Right ventricle myocardium inferior (tissue), 1 donor: ENCODE measurements around the gene SYCP2L. TPM values are rescaled to one million over a fixed set of nuclear protein-coding genes. Genes with fewer than 3 reads are reported as not detected.
"Not testable (repeated sequence)": the region's sequence is repeated elsewhere in the genome, so short reads cannot be mapped to it uniquely, and the experiment has no call there.

Source experiments
- ATAC-seq: fragments of 200-7000 bp; cut with Tn5 transposase; one replicate; pipeline ENCODE4 v1.9.1; 2020; ENCODE audit warnings: mild to moderate bottlenecking, moderate library complexity
- DNase-seq: peaks from one replicate; pipeline ENCODE4 v3.0.0; 2021; ENCODE audit errors: missing footprints
- intact Hi-C: fragments of 100-400 bp; cut with DNase I; formaldehyde crosslinking; loops from one replicate; pipeline ENCODE4 v1.11.0; 2022
- total RNA-seq: library from RNA; stranded (reverse); fragmentation: NEBNext Ultra II Directional; extraction: Animal tissue kit (Norgen Biotek cat#: 25700); gene quantifications from one replicate; pipeline ENCODE4 v1.2.1, GENCODE V29; 2021
- donor health status: DM: no; HTN: yes; CAD: no; lungs with severe emphysema.

The SYCP2L gene
- total RNA-seq, 1 donor from 2014 or later: 0.92 TPM

DNA sequence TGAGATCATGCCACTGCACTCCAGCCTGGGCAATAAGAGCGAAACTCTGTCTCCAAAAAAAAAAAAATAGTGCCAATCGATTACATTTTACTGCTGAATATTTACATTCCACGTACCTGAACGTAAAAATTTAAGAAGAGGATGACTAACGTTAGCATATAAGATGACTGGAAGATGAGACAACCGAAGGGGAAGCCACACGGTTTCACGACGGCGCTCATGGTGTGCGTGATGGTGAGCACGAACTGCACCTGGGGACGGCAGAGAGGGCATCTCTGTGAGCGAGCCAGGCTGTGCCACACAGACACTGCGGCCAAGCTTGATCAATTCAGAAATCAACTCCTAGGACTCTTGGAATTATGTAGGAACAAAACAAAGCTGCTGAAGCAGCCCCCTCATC, 102.7 kb downstream of the SYCP2L start:
- ATAC-seq (no peak), DNase-seq (no peak)
- intact Hi-C loops: no loop called here

DNA sequence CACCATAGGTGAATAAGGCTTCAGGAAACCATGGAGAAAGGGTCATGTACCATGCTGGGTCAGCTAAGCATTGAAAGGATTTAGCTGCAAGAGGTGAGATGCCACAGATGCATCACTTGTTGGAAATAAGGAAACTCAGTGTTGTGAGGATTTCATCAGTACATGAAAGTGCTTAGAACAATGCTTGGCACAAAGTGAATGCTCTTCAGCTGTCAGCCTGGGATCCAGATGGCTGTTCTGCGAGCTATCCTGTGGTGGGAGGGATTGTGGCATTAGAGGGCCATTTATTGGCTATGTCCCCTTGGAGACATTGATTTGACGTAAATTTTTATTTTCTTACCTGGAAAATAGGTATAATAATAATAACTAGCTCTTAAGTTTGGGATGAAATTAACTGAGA, 104.3 kb downstream of the SYCP2L start:
- ATAC-seq (no peak), DNase-seq (no peak)
- intact Hi-C loops: no loop called here

DNA sequence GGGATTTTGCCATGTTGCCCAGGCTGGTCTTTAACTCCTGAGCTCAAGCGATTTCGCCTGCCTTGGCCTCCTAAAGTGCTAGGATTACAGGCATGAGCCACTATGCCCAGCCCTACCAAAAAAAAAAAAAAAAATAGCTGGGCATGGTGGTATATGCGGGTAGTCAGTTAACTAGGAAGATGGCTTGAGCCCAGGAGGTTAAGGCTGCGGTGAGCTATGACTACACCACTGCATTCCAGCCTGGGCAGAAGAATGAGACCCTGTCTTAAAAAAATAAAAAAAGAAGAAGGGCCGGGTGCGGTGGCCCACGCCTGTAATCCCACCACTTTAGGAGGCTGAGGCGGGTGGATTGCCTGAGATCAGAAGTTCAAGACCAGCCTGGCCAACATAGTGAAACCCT, 107.0 kb downstream of the SYCP2L start:
- no peak for ATAC-seq
- DNase-seq: no peak
- intact Hi-C loops: no loop called here

DNA sequence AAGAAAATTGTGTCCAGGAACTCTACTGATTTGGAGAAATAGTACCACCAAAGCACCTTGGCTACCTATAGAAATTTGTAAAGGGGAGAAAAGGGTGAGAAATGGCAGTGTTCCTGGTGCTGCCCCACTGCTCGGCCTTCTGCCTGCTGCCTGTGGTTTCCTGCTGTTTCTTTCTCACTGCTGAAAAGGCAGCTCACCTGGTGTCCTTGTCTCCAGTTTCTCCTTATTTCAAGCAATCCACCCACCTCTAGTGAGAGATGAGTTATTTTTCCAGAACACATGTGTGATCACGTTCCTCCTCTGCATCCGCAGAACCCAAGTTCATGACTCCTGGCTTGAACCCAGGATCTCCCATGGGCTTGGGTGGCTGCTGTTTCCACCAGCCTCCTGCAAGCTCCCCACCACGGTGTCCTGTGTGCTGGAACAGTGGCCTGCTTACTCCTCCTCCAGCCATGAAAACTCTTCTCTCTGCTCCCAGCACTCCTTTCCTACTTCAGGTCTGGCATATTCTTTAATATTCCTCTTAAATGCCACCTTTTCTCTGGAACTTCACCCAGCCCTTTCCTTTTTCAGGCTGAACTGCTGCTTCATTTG, 108.4 kb downstream of the SYCP2L start:
- intact Hi-C loops: no loop called here
- no peak for DNase-seq
- peak; percentile 63 for ATAC-seq

DNA sequence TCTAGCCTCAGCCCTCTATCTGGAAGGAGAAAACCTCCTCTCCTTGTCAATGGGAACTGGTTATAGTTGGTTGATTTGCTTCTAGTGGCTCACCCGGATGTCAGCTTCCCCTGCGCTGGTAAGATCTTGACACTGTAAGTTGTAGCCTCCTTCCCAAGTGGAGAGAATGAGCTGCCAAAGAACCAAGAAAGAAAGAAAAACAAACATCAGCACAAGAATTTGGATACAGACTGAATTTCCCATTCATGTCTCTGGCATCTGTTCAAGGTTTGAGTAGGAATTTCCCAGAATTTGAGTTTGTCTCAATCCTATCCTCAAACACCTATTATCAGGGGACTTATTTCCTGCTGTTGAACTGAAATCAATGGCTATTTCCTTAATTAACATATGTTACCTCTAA, 113.1 kb downstream of the SYCP2L start:
- intact Hi-C loops: loop anchor here (5.0 kb wide), 1 partner anchor 42 kb away; the partner anchor contains the start of gene ELOVL2
- DNase-seq (no peak), ATAC-seq (peak; percentile 81)

DNA sequence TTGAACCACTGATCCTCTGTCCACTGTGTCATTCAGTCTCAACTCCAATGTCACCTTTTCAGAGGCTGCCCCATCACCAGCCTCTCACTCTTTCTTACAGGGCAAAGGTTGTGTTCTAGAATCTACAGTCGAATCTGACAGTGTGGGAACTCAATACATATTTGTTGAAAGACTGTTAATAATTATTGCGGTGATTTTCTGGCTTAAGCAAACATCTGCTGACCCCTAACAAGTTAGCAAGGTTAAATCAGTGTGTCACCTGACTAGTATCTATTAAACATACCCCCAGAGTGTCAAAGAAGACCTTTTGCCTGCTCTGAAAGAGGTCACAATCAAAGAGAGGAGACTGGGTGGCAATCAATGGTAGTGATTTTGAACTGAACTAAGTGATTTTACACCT, 115.3 kb downstream of the SYCP2L start:
- DNase-seq (no peak), ATAC-seq (no peak)
- intact Hi-C loops: loop anchor here (5.0 kb wide), 1 partner anchor 40 kb away; the partner anchor contains the start of gene ELOVL2

DNA sequence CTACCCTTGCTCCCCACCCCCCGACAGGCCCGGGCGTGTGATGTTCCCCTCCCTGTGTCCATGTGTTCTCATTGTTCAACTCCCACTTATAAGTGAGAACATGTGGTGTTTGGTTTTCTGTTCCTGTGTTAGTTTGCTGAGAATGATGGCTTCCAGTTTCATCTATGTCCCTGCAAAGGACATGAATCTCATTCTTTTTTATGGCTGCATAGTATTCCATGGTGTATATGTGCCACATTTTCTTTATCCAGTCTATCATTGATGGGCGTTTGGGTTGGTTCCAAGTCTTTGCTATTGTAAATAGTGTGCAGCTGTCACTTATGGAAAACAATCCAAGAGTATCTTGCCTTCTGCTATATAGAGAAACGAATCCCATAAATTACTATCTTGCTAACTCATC, 116.4 kb downstream of the SYCP2L start:
- not testable (repeated sequence) for DNase-seq, ATAC-seq
- intact Hi-C loops: loop anchor here (5.0 kb wide), 1 partner anchor 39 kb away; the partner anchor contains the start of gene ELOVL2

DNA sequence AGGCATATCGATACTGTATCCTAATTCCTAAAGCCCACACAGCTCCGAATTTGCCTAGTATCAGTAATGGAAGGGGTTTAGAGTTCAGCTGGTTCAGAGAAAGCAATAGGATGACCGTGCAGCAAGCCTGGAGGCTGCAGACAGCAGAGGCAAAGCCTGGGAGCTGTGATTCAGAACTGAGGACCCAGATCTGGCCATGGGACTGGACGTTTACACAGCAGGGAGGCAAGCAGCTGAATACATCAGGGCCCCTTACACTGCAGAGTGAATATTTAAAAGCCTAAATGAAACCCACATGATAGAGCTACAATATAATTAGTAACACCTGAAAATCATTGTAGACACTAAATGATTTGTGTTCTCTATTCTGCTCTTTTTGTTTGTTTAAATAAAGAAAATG, 119.2 kb downstream of the SYCP2L start:
- ATAC-seq (no peak), DNase-seq (no peak)
- intact Hi-C loops: no loop called here

DNA sequence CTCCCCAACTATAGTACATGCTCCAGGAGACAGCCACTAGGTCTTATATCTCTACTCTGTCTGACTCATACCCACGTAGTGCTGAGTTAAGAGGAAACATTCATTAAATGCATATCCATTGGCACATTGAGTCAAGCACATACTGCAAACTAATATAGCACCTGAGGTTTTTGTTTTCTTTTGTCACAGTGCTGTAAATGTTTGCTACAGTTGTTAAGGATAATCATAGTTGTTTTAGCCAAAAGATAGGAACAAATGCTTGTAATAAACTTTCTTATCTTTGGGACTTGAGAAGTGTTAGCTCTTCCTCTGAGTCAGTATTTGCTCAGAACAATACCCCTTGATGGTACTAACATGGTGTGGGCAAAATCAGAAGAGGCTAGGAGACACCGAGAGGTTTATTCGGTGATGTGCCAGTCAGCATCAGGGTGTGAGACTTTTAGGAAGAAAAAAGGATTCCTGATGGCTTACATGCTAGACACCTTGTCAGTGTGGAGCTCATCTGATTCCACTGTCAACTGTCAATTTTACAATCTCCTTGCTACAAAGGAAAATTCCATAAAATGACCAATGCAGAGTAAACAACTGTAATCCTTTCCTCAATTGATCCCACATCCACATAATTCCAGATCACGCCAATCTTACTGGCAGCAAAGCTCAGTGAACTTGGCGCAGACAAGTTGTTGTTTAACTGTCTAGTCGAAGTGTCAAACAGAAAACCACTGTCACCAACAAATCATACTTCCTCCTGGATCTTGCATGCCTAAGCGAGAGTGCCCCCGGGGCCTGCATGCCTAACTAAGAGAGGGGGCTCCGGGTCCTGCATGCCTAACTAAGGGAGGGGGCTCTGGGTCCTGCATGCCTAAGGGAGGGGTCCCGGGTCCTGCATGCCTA, 121.1 kb downstream of the SYCP2L start:
- intact Hi-C loops: no loop called here
- DNase-seq (no peak), ATAC-seq (no peak)

DNA sequence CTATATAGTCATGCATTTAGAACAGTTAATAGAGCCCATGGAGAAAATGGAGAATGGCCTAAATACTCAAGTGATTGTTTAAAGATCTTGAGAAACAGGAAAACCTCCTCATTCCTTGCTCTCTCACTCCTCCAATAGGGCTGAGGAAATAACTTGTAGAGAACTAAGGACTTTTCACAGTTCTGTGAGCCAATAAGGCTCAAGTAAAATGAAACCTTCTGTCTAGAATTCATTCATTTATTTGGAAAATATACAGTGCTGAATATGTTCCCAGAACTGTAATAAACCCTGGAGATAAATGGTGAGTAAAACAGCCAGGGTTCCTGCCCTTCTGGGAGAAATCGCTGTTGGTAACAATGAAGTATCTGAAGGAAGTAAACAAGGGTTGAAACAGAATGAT, 122.0 kb downstream of the SYCP2L start:
- ATAC-seq: peak; percentile 21
- intact Hi-C loops: no loop called here
- no peak for DNase-seq

DNA sequence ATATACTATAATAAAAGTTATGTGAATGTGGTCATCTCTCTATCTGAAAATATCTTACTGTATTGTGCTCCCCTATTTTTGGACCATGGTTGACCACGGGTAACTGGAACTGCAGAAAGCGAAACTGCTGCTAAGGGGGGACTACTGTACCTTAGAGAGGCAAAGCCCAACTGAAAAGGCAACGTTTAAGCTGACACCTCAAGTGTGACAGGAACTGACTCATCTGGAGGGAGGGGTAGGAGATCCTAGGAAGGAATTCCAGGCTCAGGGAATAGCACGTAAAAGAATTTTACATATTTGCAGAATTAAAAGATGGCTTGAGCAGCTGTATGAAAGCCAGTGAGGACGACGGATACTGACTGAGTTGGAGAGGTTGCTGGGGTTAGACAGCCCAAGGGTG, 122.5 kb downstream of the SYCP2L start:
- ATAC-seq (no peak), DNase-seq (no peak)
- intact Hi-C loops: no loop called here

DNA sequence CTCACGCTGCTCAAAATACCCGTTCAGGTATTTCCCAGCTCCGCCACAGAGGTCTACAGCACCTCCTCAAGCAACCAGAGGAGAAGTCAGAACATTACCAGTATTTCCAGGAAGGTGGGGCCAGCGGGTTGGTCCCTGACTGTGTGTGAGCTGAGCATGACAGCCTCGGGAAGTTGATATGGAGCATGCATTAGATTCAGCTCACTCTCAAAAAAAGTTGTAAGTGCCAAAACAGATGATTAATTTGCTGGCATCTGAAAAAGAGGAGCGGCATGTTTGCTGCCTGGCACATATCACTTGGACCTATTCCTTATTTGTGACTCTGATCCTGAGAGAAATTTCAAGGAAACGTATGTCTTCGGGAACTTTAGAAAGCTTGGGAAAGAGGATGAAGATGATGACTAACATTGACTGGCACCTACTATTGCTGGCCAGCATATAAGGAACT, 125.0 kb downstream of the SYCP2L start:
- peak; percentile 54 for ATAC-seq
- DNase-seq: no peak
- intact Hi-C loops: no loop called here

DNA sequence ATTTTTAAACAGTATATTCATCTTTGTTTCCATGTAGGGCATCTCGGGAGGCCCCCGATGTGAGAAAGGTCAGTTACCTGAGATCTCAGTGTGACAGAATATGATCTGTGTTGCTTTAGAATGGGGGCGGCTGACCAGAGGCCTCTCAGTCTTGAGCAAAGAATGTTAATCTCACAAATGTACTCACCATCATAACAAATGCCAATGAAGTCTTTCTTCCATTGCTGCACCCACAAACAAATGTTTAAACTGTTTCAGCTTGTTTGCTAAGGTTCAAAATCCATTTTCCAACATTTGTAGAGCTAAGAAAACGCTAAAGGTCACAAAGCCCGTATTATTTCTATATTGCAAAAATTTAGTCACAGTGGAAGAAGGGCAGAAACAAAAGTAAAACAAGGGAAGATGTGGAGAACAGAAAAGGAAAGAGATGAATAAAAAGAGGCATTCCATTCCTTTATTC, 125.5 kb downstream of the SYCP2L start:
- ATAC-seq (no peak), DNase-seq (no peak)
- intact Hi-C loops: no loop called here

DNA sequence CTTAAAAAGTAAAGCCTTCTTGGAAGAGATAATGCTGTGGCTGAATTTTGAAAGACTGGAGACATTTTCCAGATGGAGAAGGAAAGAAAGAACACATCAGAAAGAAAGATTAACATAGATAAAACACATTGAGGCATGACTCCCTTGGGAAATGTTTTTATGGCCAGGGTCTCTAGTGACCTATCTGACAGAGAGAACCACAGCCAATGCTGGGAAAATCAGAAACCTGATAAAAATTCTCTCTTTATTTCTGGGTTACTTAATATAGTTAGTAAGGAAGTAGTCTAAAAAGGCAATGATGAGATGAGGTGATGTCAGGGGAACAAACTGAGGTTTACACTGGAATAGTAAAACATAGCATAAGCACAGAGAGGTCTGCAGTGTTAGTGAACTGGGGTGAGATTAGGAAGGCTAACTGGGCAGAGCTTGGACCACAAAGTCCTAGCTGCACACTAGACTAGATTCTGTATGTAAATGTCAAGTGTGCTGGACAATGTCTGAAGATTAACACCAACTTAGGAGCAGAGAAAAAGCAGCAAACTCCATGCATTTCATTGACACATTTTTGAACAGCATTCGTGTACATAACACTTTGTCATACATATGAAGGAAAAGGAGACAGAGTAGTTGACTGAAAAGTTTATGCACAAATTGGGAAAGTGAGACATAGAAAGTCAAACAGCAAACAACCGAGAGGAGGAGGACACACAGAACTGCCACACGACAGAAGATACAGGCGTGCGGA, 126.3 kb downstream of the SYCP2L start:
- ATAC-seq (peak; percentile 27), DNase-seq (no peak)
- intact Hi-C loops: no loop called here

DNA sequence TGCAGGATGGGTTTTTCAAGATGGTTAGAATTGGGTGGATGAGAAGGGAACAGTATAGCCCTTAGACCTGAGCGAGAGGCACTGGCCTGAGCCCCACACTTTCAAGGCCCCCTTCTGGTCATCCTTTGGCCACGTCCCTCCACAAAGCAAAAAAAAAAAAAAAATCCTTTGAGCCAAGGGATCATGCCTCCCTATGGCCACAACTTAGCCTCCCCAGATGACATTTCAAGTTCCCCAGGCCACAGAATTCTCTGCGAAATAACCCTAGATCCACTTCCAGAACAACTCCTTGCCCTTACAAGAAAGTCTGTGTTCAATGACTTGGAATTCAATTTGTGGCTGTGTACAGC, 126.8 kb downstream of the SYCP2L start:
- no peak for DNase-seq
- intact Hi-C loops: no loop called here
- ATAC-seq: no peak

DNA sequence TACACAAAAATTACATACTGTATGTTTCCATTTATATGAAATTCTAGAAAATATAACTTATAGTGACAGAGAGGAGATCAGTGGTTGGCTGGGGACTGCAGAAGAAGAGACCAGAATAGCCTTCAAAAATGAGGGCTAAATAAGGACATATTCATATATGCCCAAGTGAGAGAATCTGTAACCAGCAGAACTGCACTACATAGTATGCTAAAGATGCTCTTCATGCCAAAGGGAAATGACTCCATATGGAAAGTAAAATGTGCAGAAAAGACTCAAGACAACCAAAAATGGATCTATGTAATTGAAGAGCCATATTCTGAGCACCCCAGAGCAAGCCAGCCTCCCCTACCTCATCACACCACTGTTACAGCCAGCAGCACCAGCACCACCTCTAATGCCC, 128.2 kb downstream of the SYCP2L start:
- DNase-seq (no peak), ATAC-seq (no peak)
- intact Hi-C loops: no loop called here

DNA sequence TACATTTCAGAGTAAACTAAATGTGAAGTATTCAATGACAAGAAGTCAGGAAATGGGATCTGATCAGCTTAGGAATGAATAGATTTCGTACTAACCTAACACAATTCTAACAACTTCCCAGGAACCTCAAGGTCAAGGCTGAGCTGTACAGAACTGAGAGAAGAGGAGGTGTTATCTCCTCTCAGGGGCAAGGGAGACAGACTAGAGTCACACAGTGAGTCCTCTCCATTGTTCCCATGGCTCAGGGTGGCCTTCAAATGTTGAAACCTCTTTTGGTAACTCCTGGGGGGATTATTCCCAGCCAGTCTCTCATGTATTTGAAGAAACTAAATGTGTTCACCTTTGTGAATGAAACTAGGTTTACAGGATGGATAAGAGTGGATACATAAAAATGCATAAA, 129.6 kb downstream of the SYCP2L start:
- intact Hi-C loops: no loop called here
- DNase-seq (no peak), ATAC-seq (no peak)

DNA sequence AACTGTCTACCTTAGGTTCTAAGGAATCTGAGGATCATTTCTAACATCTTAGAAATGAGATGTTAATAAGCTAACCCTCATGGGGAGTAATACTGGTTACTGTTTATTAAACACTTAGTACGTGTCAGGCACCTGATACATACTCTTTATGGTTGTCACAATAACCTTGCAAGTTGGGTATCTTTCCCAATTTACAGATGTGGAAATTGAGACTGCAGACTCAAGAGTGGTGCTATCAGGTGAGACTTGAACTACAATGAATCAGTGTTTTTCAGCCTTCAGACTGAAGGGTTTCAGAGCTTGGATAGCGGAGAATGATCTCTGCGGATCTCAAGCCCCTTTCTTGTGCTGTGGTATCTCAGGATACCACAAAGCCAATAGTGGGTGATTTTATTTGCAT, 130.2 kb downstream of the SYCP2L start:
- intact Hi-C loops: no loop called here
- ATAC-seq (no peak), DNase-seq (no peak)

DNA sequence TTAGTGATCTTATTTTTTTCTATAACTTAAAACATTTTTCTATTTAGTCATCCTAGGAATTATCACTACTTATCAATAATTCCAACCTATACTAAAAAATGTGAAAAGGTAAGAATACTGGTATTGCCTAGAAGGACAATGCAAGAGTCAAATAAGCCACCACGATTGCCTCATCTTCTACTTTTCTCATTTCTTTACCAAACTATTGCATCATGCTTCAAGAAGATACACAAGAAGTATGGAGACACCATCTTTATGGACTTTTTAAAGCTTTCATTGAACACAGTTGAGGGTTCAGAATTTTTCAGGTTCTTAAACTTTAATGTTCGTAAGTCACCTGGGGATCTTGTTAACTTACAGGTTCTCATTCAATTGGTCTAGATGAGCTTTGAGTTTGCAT, 131.4 kb downstream of the SYCP2L start:
- DNase-seq (no peak), ATAC-seq (no peak)
- intact Hi-C loops: no loop called here

DNA sequence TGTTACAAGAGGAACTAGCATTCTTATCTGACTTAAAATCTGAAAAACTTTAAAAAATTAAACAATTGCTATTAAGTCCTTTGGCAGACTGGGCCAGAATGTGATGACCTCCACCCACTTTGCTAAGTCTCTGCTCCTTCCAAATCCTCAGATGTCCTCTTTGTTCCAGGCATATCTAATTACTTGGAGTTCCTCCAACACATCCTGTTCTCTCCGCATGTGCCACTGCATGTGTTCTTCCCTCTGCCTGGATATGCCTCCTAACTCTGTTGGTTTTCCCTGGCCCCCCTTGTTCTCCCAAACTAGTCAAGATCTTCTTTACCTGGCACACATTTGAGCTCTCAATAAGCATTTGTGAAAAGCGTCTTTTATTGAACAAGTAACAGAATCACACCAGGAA, 134.2 kb downstream of the SYCP2L start:
- intact Hi-C loops: no loop called here
- DNase-seq (no peak), ATAC-seq (peak; percentile 68)
